K562 (cell line): Measurements from ENCODE around the gene HPCA. TPM values are rescaled to one million over a fixed set of nuclear protein-coding genes. Genes with fewer than 3 reads are reported as not detected.

Experiments used
- ATAC-seq: fragments of 200-7000 bp; cut with Tn5 transposase; 3 replicates; pipeline ENCODE4 v1.9.1; 2020; ENCODE audit warnings: moderate library complexity
- BruUV-seq: library from RNA; stranded (reverse); fragments of 400-500 nt; replicated peaks from 2 replicates; lab custom pipeline; 2021; lab: Mats Ljungman, UMichigan
- CTCF ChIA-PET: fragments of 300-600 bp; formaldehyde crosslinking; extraction: SDS; loops from one replicate; lab custom pipeline; 2021; ENCODE audit warnings: low intra/inter-chr PET ratio; lab: Yijun Ruan, JAX
- POLR2A ChIA-PET: fragments of 300-600, 350-650 bp; sonication (Branson Sonifier 250); formaldehyde crosslinking; extraction: SDS; loops from one replicate; lab custom pipeline; 2021; ENCODE audit warnings: antibody characterized with exemption, inconsistent platforms; lab: Yijun Ruan, JAX
- DNase-seq, 4 experiments: peaks; one replicate each; pipeline versions ENCODE4 v3.0.0 to v3.0.0-alpha.2; 2011 to 2018; ENCODE audit warnings: low spot score in 3 of 4, mixed read lengths in 3 of 4; ENCODE audit errors: extremely low read depth in 1 of 4
- FAIRE-seq: peaks from 2 replicates; lab custom pipeline; 2011; peaks lifted over from hg19 to GRCh38; lab: Jason Lieb, UNC
- H2AFZ ChIP-seq: 2 replicates; pipeline ENCODE4 v1.6.0; 2011; ENCODE audit warnings: low read depth, low read length, control low read depth, inconsistent platforms
- H3K27ac ChIP-seq: fragments of 200-600 bp; 3 replicates; pipeline ENCODE4 v1.8.0; 2011; ENCODE audit warnings: low read depth, mild to moderate bottlenecking, control low read depth, inconsistent platforms, low read length, moderate library complexity, mixed read lengths; ENCODE audit errors: extremely low read depth
- H3K27me3 ChIP-seq, 2 experiments: fragments of 300-600 bp in 1 of 2; 2 replicates in 1 of 2; 3 replicates in 1 of 2; pipeline versions ENCODE4 v1.6.0 to v1.8.0; 2011; ENCODE audit warnings: inconsistent platforms in 2 of 2, low read length in 2 of 2, mild to moderate bottlenecking in 1 of 2, mixed read lengths in 1 of 2, moderate library complexity in 1 of 2; ENCODE audit not compliant: control insufficient read depth in 2 of 2, insufficient read depth in 2 of 2
- H3K36me3 ChIP-seq: fragments of 300-600 bp; 3 replicates; pipeline ENCODE4 v1.8.0; 2011; ENCODE audit warnings: mild to moderate bottlenecking, low read length, inconsistent platforms; ENCODE audit not compliant: control insufficient read depth, insufficient read depth
- H3K4me1 ChIP-seq, 2 experiments: fragments of 200-600 bp in 1 of 2; replicated peaks in 1 of 2; 2 replicates in 1 of 2; 3 replicates in 1 of 2; pipeline versions ENCODE4 v1.5.1 to v1.8.0; 2011; ENCODE audit warnings: inconsistent platforms in 2 of 2, low read length in 2 of 2, mild to moderate bottlenecking in 1 of 2, mixed read lengths in 1 of 2, moderate library complexity in 1 of 2; ENCODE audit not compliant: control insufficient read depth in 2 of 2, insufficient read depth in 2 of 2
- H3K4me2 ChIP-seq: 2 replicates; pipeline ENCODE4 v1.6.1; 2011; ENCODE audit warnings: low read length, control low read depth, inconsistent platforms, mixed read lengths; ENCODE audit not compliant: insufficient read depth
- H3K4me3 ChIP-seq: fragments of 200-600 bp; sonication (generic), shearing (Covaris generic); 2 replicates; pipeline ENCODE4 v1.5.1; 2016; ENCODE audit warnings: control low read depth, inconsistent platforms
- H3K79me2 ChIP-seq: fragments of 200-600 bp; 3 replicates; pipeline ENCODE4 v1.8.0; 2011; ENCODE audit warnings: low read length, inconsistent platforms; ENCODE audit not compliant: control insufficient read depth, insufficient read depth
- H3K9ac ChIP-seq, 2 experiments: 2 replicates each; pipeline versions ENCODE4 v1.6.0 to v1.6.1; 2011; ENCODE audit warnings: low read depth in 2 of 2, low read length in 2 of 2, control low read depth in 1 of 2, inconsistent platforms in 1 of 2, mild to moderate bottlenecking in 1 of 2, mixed read lengths in 1 of 2; ENCODE audit not compliant: insufficient read depth in 1 of 2
- H3K9me1 ChIP-seq: one replicate; pipeline ENCODE4 v1.6.0; 2011; ENCODE audit warnings: inconsistent platforms, mild to moderate bottlenecking, low read length, moderate library complexity; ENCODE audit not compliant: control insufficient read depth, insufficient read depth
- H3K9me3 ChIP-seq: replicated peaks from 2 replicates; pipeline ENCODE4 v1.5.1; 2011; ENCODE audit warnings: low read depth, low read length, inconsistent platforms; ENCODE audit not compliant: control insufficient read depth, insufficient read depth
- H4K20me1 ChIP-seq: replicated peaks from 2 replicates; pipeline ENCODE4 v1.6.1; 2011; ENCODE audit warnings: low read length, inconsistent platforms, mixed read lengths; ENCODE audit not compliant: control insufficient read depth, insufficient read depth
- CREB3 ChIP-seq: fragments of 450-650 bp; conservative IDR thresholded peaks from 2 replicates; pipeline ENCODE4 v1.6.1; 2016; ENCODE audit warnings: missing genetic modification characterization, low read depth, mild to moderate bottlenecking, missing compliant biosample characterization, moderate library complexity
- MAX ChIP-seq: sonication (generic); formaldehyde crosslinking; IDR thresholded peaks from 2 replicates; pipeline ENCODE4 v1.9.0; 2022; ENCODE audit warnings: mild to moderate bottlenecking, missing genetic modification reagents
- ZNF699 ChIP-seq: fragments of 250-450 bp; sonication (Bioruptor Pico); IDR thresholded peaks from 2 replicates; pipeline ENCODE4 v1.8.0; 2021; ENCODE audit warnings: mild to moderate bottlenecking, moderate library complexity; ENCODE audit not compliant: insufficient replicate concordance
- WGBS: fragments of 100-300 bp; shearing (Covaris generic); methylation state at CpG from one replicate; pipeline ENCODE4 v1.1.6; 2016; ENCODE audit warnings: low coverage, mixed read lengths; ENCODE audit not compliant: insufficient coverage; ENCODE audit errors: missing lambda C conversion rate; 5-methylcytosine and 5-hydroxymethylcytosine counted together
- in situ Hi-C: fragments of 300-500 bp; cut with MboI; formaldehyde crosslinking; loops from 4 replicates; pipeline ENCODE4 v1.15.0; 2018; ENCODE audit warnings: inconsistent platforms, mixed read lengths
- intact Hi-C: fragments of 100-400 bp; cut with micrococcal nuclease; formaldehyde crosslinking; loops from 2 replicates; pipeline ENCODE4 v1.14.2; 2022
- polyA plus RNA-seq, 8 experiments: library from polyadenylated mRNA; depleted of rRNA in 4 of 8; stranded (reverse) in 5 of 8; unstranded in 3 of 8; fragments of >200 nt; fragmentation: Nextera tagmentation in 2 of 8; fragmentation: Illumina TruSeq in 1 of 8; extraction: Ambion mirVana in 2 of 8; extraction: Trizol in 1 of 8; gene quantifications; 2 replicates each; pipeline versions ENCODE4 v1.2.1 to v1.2.3, GENCODE V29; 2011 to 2014; ENCODE audit warnings: inconsistent platforms in 1 of 8, missing spikeins in 1 of 8
- total RNA-seq, 7 experiments: library from RNA; depleted of rRNA in 6 of 7; stranded (reverse); fragments of >200 nt in 6 of 7; fragmentation: Illumina TruSeq in 2 of 7; extraction: Trizol in 2 of 7; gene quantifications; 2 replicates each; pipeline versions ENCODE4 v1.2.1 to v1.2.3, GENCODE V29; 2011 to 2021; ENCODE audit warnings: low replicate concordance in 1 of 7

Gene HPCA
- total and polyA plus RNA-seq, 9 of the 15 experiments (the other 6 are each of a cell fraction or from before 2014, with no cell fraction given) = not detected

GRCh38 chr1:32887623-32888022 lies 1.3 kb downstream of the HPCA start:
- Histone ChIP-seq H3K9me3 (no peaks in the 10 kb centered on the region), H3K79me2 (no peaks in the 10 kb centered on the region), H3K9me1 (no peaks in the 10 kb centered on the region), H3K36me3 (no peaks in the 10 kb centered on the region), H3K4me3 (no peak overlapping the region), H3K4me2 (no peak overlapping the region), H2AFZ (no peak overlapping the region), H3K9ac (no peak overlapping the region), H4K20me1 (peaks cover 37% of the 10 kb centered on the region), H3K4me1 (peaks cover 4 to 26% of the 10 kb centered on the region in 2 experiments; a peak in 4 of 5 replicates), H3K27me3 (peaks cover 10 to 60% of the 10 kb centered on the region in 2 experiments; a peak in 4 of 5 replicates), H3K27ac (no peak overlapping the region)
- no peak for FAIRE-seq
- intact Hi-C loops (no loop called here), in situ Hi-C loops (loop anchor here (25.0 kb wide), 1 partner anchor 725 kb away; no protein-coding TSS in a partner anchor)
- POLR2A ChIA-PET = no interaction called here
- no peak for ATAC-seq
- CTCF ChIA-PET = interaction anchor here (1.1 to 1.2 kb wide), 2 partner anchors 11 to 487 kb away, joined by 3 to 4 read pairs; no protein-coding TSS in a partner anchor
- TF ChIP-seq CREB3 (tag) (no peak), MAX (0 out of 2 replicates have a peak, but pooled peaks have one; percentile 21)
- WGBS = under 1% methylated on average over 12 of the region's 12 CpGs
- DNase-seq = no peak
- no TSS peak for BruUV-seq

GRCh38 chr1:32888134-32888533 lies 1.8 kb downstream of the HPCA start:
- DNase-seq = no peak
- H4K20me1 ChIP-seq = peaks cover 38% of the 10 kb centered on the region
- no peak for TF ChIP-seq ZNF699 (CRISPR knock-in tag)
- TF ChIP-seq, all 486 proteins: peak for 0
- H3K4me1 ChIP-seq = peaks cover 5 to 31% of the 10 kb centered on the region in 2 experiments; a peak in 4 of 5 replicates
- no peaks in the 10 kb centered on the region for H3K36me3 ChIP-seq
- peaks cover 12 to 60% of the 10 kb centered on the region in 2 experiments; a peak in 4 of 5 replicates for H3K27me3 ChIP-seq
- H3K9me3 ChIP-seq = no peaks in the 10 kb centered on the region
- CTCF ChIA-PET = no interaction called here
- no peak overlapping the region for H3K4me2 ChIP-seq
- no peaks in the 10 kb centered on the region for H3K9me1 ChIP-seq
- ATAC-seq (no peak), FAIRE-seq (no peak)
- H3K4me3 ChIP-seq = no peak overlapping the region
- no peak overlapping the region for H3K9ac ChIP-seq
- H2AFZ ChIP-seq = no peak overlapping the region
- H3K27ac ChIP-seq = no peak overlapping the region
- in situ Hi-C loops (loop anchor here (25.0 kb wide), 1 partner anchor 724 kb away; no protein-coding TSS in a partner anchor), intact Hi-C loops (no loop called here)
- POLR2A ChIA-PET = no interaction called here
- no peaks in the 10 kb centered on the region for H3K79me2 ChIP-seq
- 0% methylated on average over 3 of the region's 3 CpGs for WGBS
- BruUV-seq = no TSS peak
